ENCODE measurements around the gene STX18.
A peak's percentile ranks its signal among the peaks of the same experiment; 100 is the strongest.
"Not testable (repeated sequence)": the region's sequence is repeated elsewhere in the genome, so short reads cannot be mapped to it uniquely, and the experiment has no call there.

The STX18 gene

GRCh38 chr4:4541661-4542570 is at the start of gene STX18:
STX18 (minus strand) TSS chr4:4542048; CDS start chr4:4541964, 84 bp downstream.
- peak; percentile 52 for DNase-seq

- no peak for DNase-seq
Observed at GRCh38 chr4:4591071-4591470, 49.2 kb upstream of the STX18 start.

GRCh38 chr4:4590546-4590945 is 48.7 kb upstream of the STX18 start:
- DNase-seq, result no peak

- DNase-seq, result no peak
Observed at GRCh38 chr4:4585012-4585670, 43.3 kb upstream of the STX18 start.

- DNase-seq, result no peak
Observed at GRCh38 chr4:4583606-4584005, 41.8 kb upstream of the STX18 start.

GRCh38 chr4:4582653-4583052 is 40.8 kb upstream of the STX18 start:
- DNase-seq, result no peak

- DNase-seq, result no peak
Observed at GRCh38 chr4:4580494-4580893, 38.6 kb upstream of the STX18 start.

GRCh38 chr4:4578981-4579380 is 37.1 kb upstream of the STX18 start:
- no peak for DNase-seq

- DNase-seq, result no peak
Observed at GRCh38 chr4:4577359-4577875, 35.6 kb upstream of the STX18 start.

GRCh38 chr4:4575284-4576211 is 33.7 kb upstream of the STX18 start:
- DNase-seq, result no peak

- DNase-seq, result peak; percentile 31
Observed at GRCh38 chr4:4574792-4575191, 32.9 kb upstream of the STX18 start.

GRCh38 chr4:4574052-4574451 is 32.2 kb upstream of the STX18 start:
- no peak for DNase-seq

GRCh38 chr4:4572821-4573220 is 31.0 kb upstream of the STX18 start:
- no peak for DNase-seq

- DNase-seq, result not testable (repeated sequence)
Observed at GRCh38 chr4:4569861-4570260, 28.0 kb upstream of the STX18 start.

- no peak for DNase-seq
Observed at GRCh38 chr4:4568806-4569427, 27.1 kb upstream of the STX18 start.

GRCh38 chr4:4566359-4566758 is 24.5 kb upstream of the STX18 start:
- not testable (repeated sequence) for DNase-seq

- DNase-seq, result no peak
Observed at GRCh38 chr4:4564522-4564921, 22.7 kb upstream of the STX18 start.

- DNase-seq, result no peak
Observed at GRCh38 chr4:4560642-4561041, 18.8 kb upstream of the STX18 start.

- no peak for DNase-seq
Observed at GRCh38 chr4:4560136-4560535, 18.3 kb upstream of the STX18 start.

- no peak for DNase-seq
Observed at GRCh38 chr4:4559596-4559995, 17.7 kb upstream of the STX18 start.

- no peak for DNase-seq
Observed at GRCh38 chr4:4558881-4559280, 17.0 kb upstream of the STX18 start.

GRCh38 chr4:4555916-4556315 is 14.1 kb upstream of the STX18 start:
- DNase-seq, result no peak
